Thymus (tissue), 11 donors: Measurements from ENCODE around the gene RRP9. TPM values are rescaled to one million over a fixed set of nuclear protein-coding genes. Genes with fewer than 3 reads are reported as not detected.

Experiments used
- DNase-seq, 9 donors: peaks; one replicate each; pipeline ENCODE4 v3.0.0-alpha.2; 2013; ENCODE audit warnings: low spot score in 9 of 9, low read depth in 6 of 9, missing footprints in 1 of 9
- H3K27ac ChIP-seq, 2 donors: one replicate each; pipeline ENCODE4 v1.5.1; 2013; ENCODE audit warnings: control low read depth in 1 of 2, low read depth in 1 of 2, low read length in 1 of 2, mild to moderate bottlenecking in 1 of 2, moderate library complexity in 1 of 2
- H3K27me3 ChIP-seq, 2 donors: one replicate each; pipeline ENCODE4 v1.5.1; 2013; ENCODE audit warnings: low read length in 1 of 2; ENCODE audit not compliant: control insufficient read depth in 2 of 2, insufficient read depth in 1 of 2
- H3K36me3 ChIP-seq, 2 donors: one replicate each; pipeline ENCODE4 v1.5.1; 2013; ENCODE audit warnings: low read length in 1 of 2, mild to moderate bottlenecking in 1 of 2, moderate library complexity in 1 of 2; ENCODE audit not compliant: control insufficient read depth in 2 of 2, insufficient read depth in 2 of 2
- H3K4me1 ChIP-seq, 2 donors: one replicate each; pipeline ENCODE4 v1.5.1; 2013; ENCODE audit warnings: low read length in 2 of 2; ENCODE audit not compliant: control insufficient read depth in 2 of 2, insufficient read depth in 2 of 2
- H3K4me3 ChIP-seq, 2 donors: one replicate each; pipeline ENCODE4 v1.5.1; 2013; ENCODE audit warnings: low read length in 2 of 2, control low read depth in 1 of 2, mild to moderate bottlenecking in 1 of 2
- H3K9me3 ChIP-seq, 2 donors: one replicate each; pipeline ENCODE4 v1.5.1; 2013; ENCODE audit warnings: low read length in 1 of 2, mild to moderate bottlenecking in 1 of 2; ENCODE audit not compliant: control insufficient read depth in 2 of 2, insufficient read depth in 1 of 2
- WGBS: extraction: QIAGEN DNeasy Blood & Tissue Kit; methylation state at CpG from one replicate; pipeline ENCODE4 v1.1.7; 2013; 5-methylcytosine and 5-hydroxymethylcytosine counted together
- polyA plus RNA-seq: library from polyadenylated mRNA; stranded (reverse); fragments of 200-250 nt; gene quantifications from one replicate; pipeline ENCODE4 v1.2.3, GENCODE V29; 2013
- total RNA-seq: library from RNA; stranded (reverse); fragments of 120-200 nt; gene quantifications from one replicate; pipeline ENCODE4 v1.2.4, GENCODE V29; 2013
- donor health status: healthy.

RRP9 gene
- total and polyA plus RNA-seq, 2 donors, result 16.9 to 18.6 TPM

DNA sequence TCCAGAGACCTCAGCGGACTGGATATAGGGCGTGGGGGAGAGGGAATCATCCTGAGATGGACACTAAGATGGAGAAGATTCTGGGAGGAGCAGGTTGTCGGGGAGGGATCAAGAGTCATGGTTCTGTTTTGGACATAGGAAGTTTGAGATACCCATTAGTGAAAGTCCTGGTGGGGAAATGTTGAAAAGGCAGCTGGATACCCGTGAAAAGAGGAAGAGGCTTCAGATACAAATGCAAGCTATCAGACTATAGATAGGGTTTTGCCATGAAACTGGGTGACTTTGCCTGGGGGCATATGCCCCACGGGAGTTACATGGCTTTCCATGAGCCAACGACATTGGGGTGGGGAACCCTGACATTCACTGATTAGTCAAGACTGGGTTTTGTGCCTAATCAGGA lies 12.4 kb upstream of the RRP9 start:
- Histone ChIP-seq H3K4me1 (peaks cover 5 to 11% of the 10 kb centered on the region in 2 donors), H3K9me3 (peaks cover 0 to 3% of the 10 kb centered on the region in 2 donors), H3K4me3 (no peak overlapping the region), H3K27me3 (peaks cover 33 to 75% of the 10 kb centered on the region in 2 donors), H3K27ac (no peak overlapping the region), H3K36me3 (no peaks in the 10 kb centered on the region)
- 63% methylated on average over 6 of the region's 6 CpGs for WGBS
- no peak for DNase-seq

DNA sequence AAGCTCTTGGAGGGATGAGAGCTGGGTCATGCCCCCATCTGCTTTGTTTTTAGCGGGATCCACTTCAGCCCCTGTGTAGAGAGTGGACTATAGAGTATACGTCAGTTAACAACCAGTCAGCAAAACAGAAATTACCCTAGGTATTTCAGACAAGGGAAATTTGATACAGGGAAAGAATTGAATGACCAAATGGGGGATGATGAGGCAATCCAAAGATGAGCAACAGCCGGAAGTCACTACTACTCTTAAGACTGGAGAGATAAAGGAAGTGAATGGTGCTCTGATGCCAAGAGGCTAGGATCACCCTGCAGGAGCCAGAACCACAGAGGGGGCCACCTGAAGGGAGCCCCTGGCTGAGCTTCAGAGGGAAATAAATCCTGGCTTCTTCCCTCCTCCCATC lies 11.7 kb upstream of the RRP9 start:
- Histone ChIP-seq H3K36me3 (no peaks in the 10 kb centered on the region), H3K4me1 (peaks cover 5 to 11% of the 10 kb centered on the region in 2 donors), H3K4me3 (no peak overlapping the region), H3K9me3 (peaks cover 0 to 3% of the 10 kb centered on the region in 2 donors), H3K27me3 (peaks cover 32 to 69% of the 10 kb centered on the region in 2 donors), H3K27ac (no peak overlapping the region)
- WGBS, result 90% methylated on average over 3 of the region's 3 CpGs
- no peak for DNase-seq

DNA sequence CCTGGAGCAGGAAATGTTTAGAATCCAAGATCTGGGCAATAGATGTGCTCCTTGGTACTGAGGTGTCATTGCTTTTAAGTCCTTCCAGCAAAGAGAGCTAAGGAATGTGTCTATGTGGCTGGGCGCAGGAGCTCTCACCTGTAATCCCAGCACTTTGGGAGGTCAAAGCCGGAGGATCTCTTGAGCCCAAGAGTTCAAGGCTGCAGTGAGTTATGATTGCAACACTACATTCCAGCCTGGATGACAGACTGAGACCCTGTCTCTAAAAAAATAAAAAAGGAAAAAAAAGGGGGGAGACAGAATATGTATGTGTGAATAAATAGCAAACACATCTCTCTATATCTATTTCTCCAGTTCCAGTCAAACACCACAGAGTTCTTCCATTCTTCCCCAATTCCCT lies 9.2 kb upstream of the RRP9 start:
- 96% methylated on average over 2 of the region's 2 CpGs for WGBS
- H3K27ac ChIP-seq, result no peak overlapping the region
- DNase-seq, result no peak
- no peak overlapping the region for H3K4me3 ChIP-seq
- no peaks in the 10 kb centered on the region for H3K36me3 ChIP-seq
- peaks cover 20 to 44% of the 10 kb centered on the region in 2 donors for H3K27me3 ChIP-seq
- peaks cover 0 to 3% of the 10 kb centered on the region in 2 donors for H3K4me1 ChIP-seq
- no peaks in the 10 kb centered on the region for H3K9me3 ChIP-seq

DNA sequence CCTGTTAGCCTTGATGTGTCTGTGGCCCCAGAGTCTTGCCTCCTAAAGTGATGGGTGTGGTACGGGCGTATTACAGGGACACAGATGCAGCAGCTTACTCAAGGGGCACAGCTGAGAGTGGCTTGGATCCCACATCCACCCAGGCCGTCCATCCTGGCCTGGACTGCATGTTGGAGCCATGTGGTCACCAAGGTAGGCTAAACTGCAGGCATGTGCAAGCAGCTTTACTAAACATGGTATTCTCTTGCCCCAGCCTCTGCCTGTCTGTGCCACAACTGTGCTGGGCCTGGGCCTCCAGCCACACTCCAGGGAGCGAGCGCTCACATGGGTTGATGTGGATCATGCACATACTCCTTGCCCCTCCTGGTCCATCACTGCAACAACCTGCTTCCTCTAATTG lies 7.4 kb upstream of the RRP9 start:
- Histone ChIP-seq H3K36me3 (no peaks in the 10 kb centered on the region), H3K4me1 (no peaks in the 10 kb centered on the region), H3K27ac (no peak overlapping the region), H3K4me3 (no peak overlapping the region), H3K9me3 (no peaks in the 10 kb centered on the region), H3K27me3 (peaks cover 8 to 26% of the 10 kb centered on the region in 2 donors)
- 89% methylated on average over 5 of the region's 5 CpGs for WGBS
- DNase-seq, result no peak

DNA sequence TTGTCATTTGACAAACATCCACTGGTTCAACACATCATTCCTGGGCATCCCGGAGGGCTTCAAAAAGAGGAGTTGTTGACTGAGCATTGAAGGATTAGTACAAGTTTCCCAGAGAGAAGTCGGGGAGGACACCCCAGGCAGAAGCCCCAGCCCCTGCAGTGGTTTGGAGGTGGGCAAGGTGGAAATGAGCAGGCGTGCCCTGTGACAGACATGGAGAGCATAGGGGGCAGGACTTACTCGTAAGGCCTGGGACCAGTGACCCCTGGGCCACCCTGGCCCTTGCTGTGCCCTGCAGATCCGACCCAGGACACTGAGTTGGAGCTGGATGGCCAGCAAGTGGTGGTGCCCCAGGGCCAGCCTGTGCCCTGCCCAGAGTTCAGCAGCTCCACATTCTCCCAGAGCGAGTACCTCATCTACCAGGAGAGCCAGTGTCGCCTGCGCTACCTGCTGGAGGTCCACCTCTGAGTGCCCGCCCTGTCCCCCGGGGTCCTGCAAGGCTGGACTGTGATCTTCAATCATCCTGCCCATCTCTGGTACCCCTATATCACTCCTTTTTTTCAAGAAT lies 6.4 kb upstream of the RRP9 start:
- Histone ChIP-seq H3K27ac (no peak overlapping the region), H3K27me3 (peaks cover 0 to 16% of the 10 kb centered on the region in 2 donors), H3K9me3 (no peaks in the 10 kb centered on the region), H3K4me3 (no peak overlapping the region), H3K36me3 (no peaks in the 10 kb centered on the region), H3K4me1 (no peaks in the 10 kb centered on the region)
- DNase-seq, result no peak
- WGBS, result 95% methylated on average over 10 of the region's 10 CpGs

DNA sequence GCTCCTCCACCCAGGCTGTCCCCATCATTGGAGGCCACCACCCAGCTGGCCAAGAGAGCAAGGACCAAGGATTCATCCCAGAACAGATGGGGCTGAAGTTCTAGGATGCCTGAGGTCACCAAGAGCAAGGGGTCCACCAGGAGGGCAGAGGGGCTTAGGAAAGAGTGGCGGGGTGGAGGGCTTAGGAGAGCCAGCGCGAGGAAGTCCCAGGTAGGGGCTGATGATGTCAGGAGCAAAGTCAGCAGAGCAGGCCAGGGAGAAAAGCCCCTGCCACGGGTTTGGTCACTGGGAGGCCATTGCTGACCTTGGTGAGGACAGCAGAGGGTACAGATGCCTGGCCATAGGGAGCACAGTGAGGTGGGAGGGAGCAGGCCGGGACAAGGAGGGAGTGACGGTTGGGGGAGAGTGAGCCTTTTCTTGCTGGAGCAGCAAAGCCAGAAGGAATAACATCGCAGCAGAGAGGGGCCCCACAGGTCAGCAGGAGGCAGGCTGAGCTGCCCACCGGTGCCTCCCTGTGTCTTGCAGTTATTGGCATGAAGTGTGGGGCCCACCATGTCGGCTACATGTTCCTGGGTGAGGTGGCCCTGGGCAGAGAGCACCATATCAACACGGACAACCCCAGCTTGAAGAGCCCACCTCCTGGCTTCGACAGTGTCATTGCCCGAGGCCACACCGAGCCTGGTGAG lies 5.7 kb upstream of the RRP9 start:
- H3K4me1 ChIP-seq, result peaks cover 3 to 7% of the 10 kb centered on the region in 2 donors
- no peak for DNase-seq
- H3K9me3 ChIP-seq, result no peaks in the 10 kb centered on the region
- WGBS, result 93% methylated on average over 13 of the region's 13 CpGs
- H3K36me3 ChIP-seq, result no peaks in the 10 kb centered on the region
- H3K4me3 ChIP-seq, result no peak overlapping the region
- peaks cover 0 to 13% of the 10 kb centered on the region in 2 donors for H3K27me3 ChIP-seq
- no peak overlapping the region for H3K27ac ChIP-seq

DNA sequence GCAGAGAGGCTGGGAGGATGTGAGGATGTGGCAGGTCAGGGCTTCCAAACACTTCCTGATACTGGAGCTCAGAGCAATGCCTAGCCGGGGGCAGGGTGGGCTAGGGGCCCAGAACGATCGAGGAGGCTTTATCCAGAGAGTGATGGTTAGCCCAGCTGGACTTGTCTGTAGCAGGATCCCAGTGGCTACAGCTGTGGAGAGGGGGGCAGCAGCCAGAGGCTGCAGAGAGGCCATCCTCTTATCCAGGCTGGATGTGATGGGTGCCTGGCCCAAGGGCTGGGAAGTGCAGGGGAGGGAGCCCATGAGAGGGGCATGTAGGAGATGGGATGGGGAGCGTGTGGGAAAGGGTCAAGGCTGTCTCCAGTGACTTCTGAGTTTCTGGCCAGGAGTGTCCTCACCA lies 5.1 kb upstream of the RRP9 start:
- Histone ChIP-seq H3K27ac (no peak overlapping the region), H3K4me1 (peaks cover 4 to 10% of the 10 kb centered on the region in 2 donors), H3K27me3 (peaks cover 0 to 7% of the 10 kb centered on the region in 2 donors), H3K4me3 (no peak overlapping the region), H3K9me3 (no peaks in the 10 kb centered on the region), H3K36me3 (no peaks in the 10 kb centered on the region)
- DNase-seq, result no peak
- WGBS, result 93% methylated on average over 4 of the region's 4 CpGs

DNA sequence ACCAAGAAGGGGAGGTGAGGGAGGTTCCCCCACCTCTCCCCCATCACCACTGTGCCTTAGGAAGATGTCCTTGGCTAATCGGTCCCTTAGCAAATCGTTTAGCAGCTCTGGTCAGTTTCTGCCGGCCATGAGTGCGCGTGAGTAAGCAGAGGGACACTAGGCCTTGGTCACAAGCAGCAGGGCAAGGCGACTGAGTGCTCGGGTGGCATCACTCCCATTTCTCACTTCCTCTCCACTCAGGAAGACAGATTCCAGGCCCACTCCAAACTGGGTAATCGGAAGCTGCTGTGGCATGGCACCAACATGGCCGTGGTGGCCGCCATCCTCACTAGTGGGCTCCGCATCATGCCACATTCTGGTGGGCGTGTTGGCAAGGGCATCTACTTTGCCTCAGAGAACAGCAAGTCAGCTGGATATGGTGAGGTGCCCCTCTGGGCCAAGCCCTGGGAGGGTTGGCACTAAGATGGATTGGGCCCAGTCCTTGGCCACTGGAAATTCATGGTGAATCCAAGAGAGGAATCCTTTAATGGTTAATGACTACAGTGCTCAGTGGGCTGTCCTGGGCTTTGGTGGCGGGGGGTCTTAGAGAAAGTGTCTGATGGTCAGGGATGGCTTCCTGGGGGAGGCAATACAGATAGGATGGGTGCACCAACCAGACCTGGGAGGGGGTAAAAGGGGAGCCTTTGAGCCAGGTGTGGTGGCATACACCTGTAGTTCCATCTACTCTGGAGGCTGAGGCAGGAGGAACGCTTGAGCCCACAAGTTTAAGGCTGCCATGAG lies 4.4 kb upstream of the RRP9 start:
- Histone ChIP-seq H3K4me3 (no peak overlapping the region), H3K4me1 (peaks cover 10 to 15% of the 10 kb centered on the region in 2 donors), H3K36me3 (no peaks in the 10 kb centered on the region), H3K27me3 (peaks cover 0 to 6% of the 10 kb centered on the region in 2 donors), H3K27ac (no peak overlapping the region), H3K9me3 (no peaks in the 10 kb centered on the region)
- WGBS, result 98% methylated on average over 14 of the region's 14 CpGs
- DNase-seq, result no peak
